GM21529 (cell line): Measurements from ENCODE around the gene SLC46A2.

Source experiments
- ATAC-seq: cut with Tn5 transposase; IDR thresholded peaks from one replicate; pipeline ENCODE4 v1.9.1; 2021; ENCODE audit not compliant: unreplicated experiment

The SLC46A2 gene, protein sequence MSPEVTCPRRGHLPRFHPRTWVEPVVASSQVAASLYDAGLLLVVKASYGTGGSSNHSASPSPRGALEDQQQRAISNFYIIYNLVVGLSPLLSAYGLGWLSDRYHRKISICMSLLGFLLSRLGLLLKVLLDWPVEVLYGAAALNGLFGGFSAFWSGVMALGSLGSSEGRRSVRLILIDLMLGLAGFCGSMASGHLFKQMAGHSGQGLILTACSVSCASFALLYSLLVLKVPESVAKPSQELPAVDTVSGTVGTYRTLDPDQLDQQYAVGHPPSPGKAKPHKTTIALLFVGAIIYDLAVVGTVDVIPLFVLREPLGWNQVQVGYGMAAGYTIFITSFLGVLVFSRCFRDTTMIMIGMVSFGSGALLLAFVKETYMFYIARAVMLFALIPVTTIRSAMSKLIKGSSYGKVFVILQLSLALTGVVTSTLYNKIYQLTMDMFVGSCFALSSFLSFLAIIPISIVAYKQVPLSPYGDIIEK

GRCh38 chr9:112890106-112891081 lies at the start of gene SLC46A2:
Gene SLC46A2 (minus strand): TSS chr9:112890876. CDS start chr9:112890681, 195 bp downstream.
- no peak for ATAC-seq

DNA sequence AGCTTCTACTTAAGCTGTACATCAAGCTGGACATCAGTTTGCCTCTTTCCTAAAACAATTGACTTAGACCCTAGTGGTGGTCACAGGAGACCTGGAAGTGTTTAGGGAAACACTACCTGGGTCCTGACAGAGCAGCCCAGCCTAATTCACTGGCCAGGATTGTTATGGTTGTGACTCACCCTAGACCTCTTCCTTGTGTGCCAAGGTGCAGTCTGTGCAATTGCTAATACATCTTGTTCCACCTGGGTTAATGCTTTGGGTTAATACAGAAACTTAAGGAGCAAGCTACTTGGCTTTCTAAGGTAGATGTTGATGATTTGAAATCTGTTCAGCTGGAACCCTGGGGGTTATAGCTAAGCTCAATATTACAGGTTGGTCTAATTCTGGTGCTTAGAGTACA lies 48.7 kb upstream of the SLC46A2 start:
- no peak for ATAC-seq

GRCh38 chr9:112933696-112934095 lies 43.0 kb upstream of the SLC46A2 start:
- no peak for ATAC-seq

GRCh38 chr9:112925058-112925641 lies 34.5 kb upstream of the SLC46A2 start:
- ATAC-seq = no peak

DNA sequence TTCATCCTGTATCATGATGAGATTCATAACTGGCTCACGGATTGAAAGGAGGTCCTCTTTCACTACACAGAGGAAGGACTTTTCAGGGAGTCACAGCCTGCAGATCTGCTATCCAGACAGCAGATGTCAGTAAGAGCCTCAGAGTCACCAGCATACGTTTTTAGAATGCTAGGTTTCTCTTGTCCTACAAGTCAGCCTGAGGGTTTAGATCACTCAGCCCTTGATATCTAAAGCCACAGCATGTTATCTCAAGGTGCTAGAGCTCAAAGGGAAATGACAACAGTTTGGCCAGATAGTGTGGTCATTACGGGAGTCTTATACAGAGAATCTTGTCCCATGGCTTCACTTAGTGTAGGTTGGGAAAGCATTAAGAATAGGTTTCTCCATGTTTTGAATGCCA lies 30.9 kb upstream of the SLC46A2 start:
- no peak for ATAC-seq

- no peak for ATAC-seq
Measured at GRCh38 chr9:112917987-112918362, 27.3 kb upstream of the SLC46A2 start.

GRCh38 chr9:112917047-112917986 lies 26.6 kb upstream of the SLC46A2 start:
- no peak for ATAC-seq

GRCh38 chr9:112914524-112914923 lies 23.8 kb upstream of the SLC46A2 start:
- ATAC-seq = no peak

- ATAC-seq = no peak
Measured at GRCh38 chr9:112913326-112913725, 22.6 kb upstream of the SLC46A2 start.

DNA sequence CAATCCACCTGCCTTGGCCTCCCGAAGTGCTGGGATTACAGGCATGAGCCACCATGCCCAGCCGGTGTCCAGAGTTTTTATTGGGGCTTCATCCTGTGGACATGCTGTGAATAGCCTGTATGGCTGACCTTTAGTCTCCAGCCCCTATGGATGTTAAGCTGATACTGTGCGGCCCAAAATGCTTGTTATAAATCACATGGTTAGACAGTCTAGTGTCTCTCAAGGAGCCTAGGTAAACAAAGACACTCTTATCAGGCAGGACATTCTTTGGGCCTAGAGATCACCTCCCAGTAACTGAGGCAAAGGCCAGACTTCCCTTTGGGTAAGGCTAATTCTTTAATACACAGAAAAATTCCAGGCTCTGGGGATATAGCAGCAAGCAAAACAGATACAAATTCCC lies 22.0 kb upstream of the SLC46A2 start:
- no peak for ATAC-seq

DNA sequence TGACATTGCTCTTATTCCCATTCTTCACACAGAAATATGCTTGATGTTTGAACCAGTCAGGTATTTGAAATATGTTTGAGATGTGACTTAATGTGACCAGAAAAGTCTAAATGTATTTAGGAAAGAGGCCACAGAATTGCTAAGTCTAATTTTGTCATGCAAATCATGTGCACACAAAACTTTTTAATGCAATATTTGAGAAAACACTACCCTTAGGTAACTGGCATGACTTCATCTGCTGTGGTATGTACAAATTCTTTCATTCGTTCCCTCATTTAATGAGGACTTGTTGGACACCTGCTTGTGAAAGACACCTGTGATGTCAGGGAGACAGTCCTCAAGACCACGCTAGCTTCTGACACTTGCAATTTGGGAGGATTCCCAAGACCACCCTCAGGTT lies 21.1 kb upstream of the SLC46A2 start:
- ATAC-seq = no peak

DNA sequence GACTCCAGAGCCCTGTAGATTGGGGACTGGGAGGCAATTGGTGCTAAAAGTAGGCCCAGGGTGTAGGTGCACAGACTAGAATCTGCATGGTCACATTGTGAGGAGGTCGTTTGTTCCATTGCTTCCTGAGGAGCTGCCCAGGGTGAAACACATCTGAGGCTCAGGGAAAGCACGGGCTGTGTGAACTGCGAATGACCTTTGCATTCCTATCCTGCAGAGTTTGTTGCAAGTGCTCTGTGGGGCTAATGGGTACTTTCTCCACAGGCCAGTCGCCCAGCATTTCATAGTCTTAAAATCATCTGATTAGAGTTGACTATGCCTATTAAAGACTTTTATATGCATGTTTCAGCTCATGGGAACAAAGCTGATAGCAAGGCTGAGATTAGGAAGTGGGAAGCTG lies 14.4 kb upstream of the SLC46A2 start:
- ATAC-seq = no peak

DNA sequence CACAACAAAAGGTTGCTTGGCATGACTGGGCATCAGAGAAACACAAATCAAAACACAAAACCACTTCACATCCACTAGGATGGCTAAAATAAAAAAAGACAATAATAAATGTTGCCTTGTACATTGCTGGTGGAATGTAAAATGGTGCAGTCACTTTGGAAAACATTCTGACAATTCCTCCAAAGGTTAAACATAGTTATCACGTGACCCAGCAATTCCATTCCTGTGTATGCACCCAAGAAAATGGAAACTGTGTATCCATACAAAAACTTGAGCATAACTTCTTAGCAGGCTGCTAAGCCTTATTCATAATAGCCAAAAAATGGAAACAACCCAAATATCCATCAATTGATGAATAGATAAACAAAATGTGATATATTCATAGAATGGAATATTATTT lies 10.2 kb upstream of the SLC46A2 start:
- ATAC-seq = no peak

DNA sequence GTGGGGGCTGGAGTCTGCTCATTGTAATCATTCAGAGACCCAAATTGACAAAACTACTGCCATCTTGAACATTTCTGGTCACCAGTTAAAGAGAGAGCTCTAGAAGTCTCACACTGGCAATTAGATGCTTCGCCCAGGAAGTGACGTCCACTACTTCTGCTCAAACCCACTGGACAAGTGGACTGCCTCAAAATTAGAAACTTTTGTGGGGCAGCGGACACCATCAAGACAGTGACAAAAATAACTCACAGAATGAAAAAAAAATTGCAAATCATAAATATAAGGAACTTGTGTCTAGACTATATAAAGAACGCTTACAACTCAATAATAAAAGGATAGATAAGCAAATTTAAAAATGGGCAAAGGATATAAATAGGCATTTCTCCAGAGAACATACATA lies 9.8 kb upstream of the SLC46A2 start:
- ATAC-seq = no peak

DNA sequence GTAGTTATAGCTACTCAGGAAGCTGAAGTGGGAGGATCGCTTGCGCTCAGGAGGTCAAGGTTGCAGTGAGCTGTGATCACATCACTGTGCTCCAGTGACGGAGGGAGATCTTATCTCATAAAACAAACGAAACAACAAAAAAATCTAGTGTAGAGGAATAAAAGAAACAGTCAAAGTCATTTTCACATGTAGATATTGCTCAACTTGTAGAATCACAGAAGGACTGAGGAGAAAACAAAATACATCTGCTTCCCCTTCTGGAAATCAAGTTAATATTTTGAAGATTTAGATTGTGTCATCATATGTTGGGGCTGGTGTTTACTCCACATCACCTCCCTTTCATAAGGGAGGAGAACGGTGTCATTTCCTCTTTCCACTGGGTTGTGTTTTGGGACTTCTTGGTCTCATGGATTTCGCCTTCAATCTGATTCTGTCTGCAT lies 8.2 kb upstream of the SLC46A2 start:
- no peak for ATAC-seq

DNA sequence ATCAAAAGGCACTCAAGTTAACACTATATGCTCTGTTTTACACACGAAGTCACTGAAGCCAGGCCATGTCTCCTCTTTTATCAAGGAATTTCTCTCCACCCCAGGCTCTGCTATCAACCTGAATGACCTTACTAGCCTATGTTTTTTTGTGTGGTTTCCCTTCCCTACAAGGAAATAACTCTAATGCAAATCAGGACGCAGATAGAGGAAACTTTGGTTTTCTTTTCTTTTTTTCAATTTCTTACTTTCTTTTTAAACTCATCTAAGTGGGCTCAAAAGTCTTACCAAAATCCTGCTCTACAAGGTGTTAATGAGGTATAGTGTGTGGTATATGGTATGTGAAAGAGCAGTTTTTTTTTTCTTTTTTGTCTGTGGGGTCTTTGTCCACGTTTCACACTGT lies 5.5 kb upstream of the SLC46A2 start:
- peak; percentile 38 for ATAC-seq

- ATAC-seq = no peak
Measured at GRCh38 chr9:112894699-112895098, 4.0 kb upstream of the SLC46A2 start.

DNA sequence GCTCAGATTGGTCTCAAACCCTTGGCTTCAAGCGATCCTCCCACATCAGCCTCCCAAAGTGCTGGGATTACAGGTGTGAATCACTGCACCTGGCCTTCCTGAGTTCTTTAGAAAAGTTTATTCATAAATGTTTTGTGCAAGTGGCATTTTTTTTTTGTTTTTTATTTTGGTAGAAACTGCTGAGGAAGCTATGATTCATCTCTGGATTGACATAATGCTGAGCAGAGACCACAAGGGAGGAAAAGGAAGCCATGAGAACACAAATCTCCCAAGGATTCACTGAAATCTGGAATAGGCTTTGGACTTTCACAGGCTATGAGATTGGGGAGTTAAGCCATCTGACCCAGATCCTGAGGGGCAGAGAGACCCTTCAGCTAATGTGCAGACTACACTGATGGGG lies 3.4 kb upstream of the SLC46A2 start:
- ATAC-seq = no peak

- ATAC-seq = no peak
Measured at GRCh38 chr9:112892981-112893380, 2.3 kb upstream of the SLC46A2 start.

- no peak for ATAC-seq
Measured at GRCh38 chr9:112891521-112891920, 845 bp upstream of the SLC46A2 start.
